Esophagus muscularis mucosa (tissue), 4 donors: ENCODE measurements around the gene MUS81.

Source experiments
- EP300 ChIP-seq: sonication (generic); formaldehyde crosslinking; IDR thresholded peaks from one replicate; pipeline ENCODE4 v1.6.1; 2017; ENCODE audit warnings: antibody characterized with exemption
- POLR2A ChIP-seq: fragments of 450-650 bp; IDR thresholded peaks from one replicate; pipeline ENCODE4 v1.6.1; 2017; ENCODE audit warnings: antibody characterized with exemption, moderate library complexity, mild to moderate bottlenecking, low read depth
- POLR2AphosphoS5 ChIP-seq, 2 donors: sonication (generic); formaldehyde crosslinking; IDR thresholded peaks; one replicate each; pipeline ENCODE4 v1.6.1; 2017; ENCODE audit warnings: antibody characterized with exemption in 2 of 2
- TF ChIP-seq, protein P1 (sequence below), 3 experiments: fragments of 200-600 bp in 2 of 3; fragments of 450-650 bp in 1 of 3; sonication (generic) in 2 of 3; IDR thresholded peaks; one replicate each; pipeline ENCODE4 v1.5.1; 2017 to 2019; ENCODE audit warnings: antibody characterized with exemption in 3 of 3, mild to moderate bottlenecking in 2 of 3, moderate library complexity in 1 of 3

DNA sequence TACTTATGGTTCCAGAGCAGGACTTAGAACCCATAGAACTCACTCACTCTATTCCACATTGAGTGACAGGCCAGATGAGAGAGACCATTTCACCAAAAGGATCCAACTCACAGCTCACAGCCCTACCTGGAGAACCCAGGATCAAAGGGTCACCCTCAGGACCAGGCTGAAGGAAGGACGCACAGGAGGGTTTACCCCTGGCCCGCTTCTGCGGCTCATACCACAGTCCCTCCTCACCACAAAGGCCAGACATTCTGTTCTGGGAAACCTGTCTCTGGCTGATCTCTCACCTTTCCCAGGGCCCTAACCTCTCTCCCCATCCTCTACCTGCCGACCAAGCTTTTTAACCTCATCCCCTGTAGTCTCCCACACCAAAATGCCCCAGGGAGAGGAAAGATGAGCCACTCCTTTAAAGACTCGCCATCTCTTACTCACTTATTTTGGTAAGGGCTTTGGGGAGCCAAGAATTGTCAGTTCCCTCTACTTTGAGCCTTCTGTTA lies 35.3 kb downstream of the MUS81 start:
- TF ChIP-seq, protein P1, sequence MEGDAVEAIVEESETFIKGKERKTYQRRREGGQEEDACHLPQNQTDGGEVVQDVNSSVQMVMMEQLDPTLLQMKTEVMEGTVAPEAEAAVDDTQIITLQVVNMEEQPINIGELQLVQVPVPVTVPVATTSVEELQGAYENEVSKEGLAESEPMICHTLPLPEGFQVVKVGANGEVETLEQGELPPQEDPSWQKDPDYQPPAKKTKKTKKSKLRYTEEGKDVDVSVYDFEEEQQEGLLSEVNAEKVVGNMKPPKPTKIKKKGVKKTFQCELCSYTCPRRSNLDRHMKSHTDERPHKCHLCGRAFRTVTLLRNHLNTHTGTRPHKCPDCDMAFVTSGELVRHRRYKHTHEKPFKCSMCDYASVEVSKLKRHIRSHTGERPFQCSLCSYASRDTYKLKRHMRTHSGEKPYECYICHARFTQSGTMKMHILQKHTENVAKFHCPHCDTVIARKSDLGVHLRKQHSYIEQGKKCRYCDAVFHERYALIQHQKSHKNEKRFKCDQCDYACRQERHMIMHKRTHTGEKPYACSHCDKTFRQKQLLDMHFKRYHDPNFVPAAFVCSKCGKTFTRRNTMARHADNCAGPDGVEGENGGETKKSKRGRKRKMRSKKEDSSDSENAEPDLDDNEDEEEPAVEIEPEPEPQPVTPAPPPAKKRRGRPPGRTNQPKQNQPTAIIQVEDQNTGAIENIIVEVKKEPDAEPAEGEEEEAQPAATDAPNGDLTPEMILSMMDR (IDR thresholded peaks at IDR 0.05) = no peak
- TF ChIP-seq POLR2AphosphoS5 (IDR thresholded peaks at IDR 0.05) (no peak), POLR2A (no peak), EP300 (no peak)
